T1000 (cell line): ENCODE data around the gene SP140L.
"Not testable (repeated sequence)": the region's sequence is repeated elsewhere in the genome, so short reads cannot be mapped to it uniquely, and the experiment has no call there.

ENCODE experiments used
- DNase-seq: peaks from one replicate; lab custom pipeline; 2025; ENCODE audit warnings: mixed read lengths; lab: John Stamatoyannopoulos, UW

Gene SP140L

DNA sequence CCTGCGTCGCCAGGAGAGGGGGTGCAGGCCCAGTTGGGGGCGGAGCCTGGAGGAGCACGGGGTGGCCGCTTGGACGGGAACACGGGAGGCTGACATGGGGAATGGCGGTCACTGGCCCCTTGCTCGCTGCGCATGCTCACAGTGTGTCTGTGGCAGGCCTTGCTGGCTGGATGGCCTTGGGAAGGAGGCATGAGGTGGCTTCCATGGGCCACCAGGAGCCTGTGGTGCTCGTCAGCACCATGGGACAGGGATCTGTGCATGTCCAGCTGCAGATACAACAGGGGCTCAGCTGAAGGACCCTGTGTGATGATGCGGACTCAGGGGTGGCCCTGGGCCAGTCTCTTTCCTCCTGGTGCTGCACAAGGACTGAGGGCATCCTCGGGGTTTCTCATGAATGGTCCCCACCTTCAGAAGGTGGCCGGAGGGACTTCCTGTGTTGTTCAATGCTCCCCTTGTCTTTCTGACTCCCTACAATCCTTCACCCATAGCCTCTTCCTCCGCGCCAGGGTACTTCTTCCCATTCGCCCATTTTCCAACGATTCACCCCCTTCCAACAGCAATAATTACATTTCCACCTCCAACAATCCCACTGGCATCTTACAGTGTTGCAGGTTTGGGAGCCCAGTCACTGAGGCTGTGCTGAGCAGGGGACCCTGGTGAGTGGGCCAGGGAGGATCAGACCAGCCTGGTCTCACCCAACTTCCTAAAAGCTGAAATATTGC, 3.4 kb upstream of the SP140L start:
- no peak for DNase-seq

- no peak for DNase-seq
These were observed 2.5 kb upstream of the SP140L start for GRCh38 chr2:230324503-230324902.

GRCh38 chr2:230325316-230326243, 1.4 kb upstream of the SP140L start:
- DNase-seq = no peak

- DNase-seq = no peak
These were observed 593 bp downstream of the SP140L start for GRCh38 chr2:230327418-230328154.

GRCh38 chr2:230328155-230328458, 1.1 kb downstream of the SP140L start:
- DNase-seq = no peak

GRCh38 chr2:230329946-230330605, 3.1 kb downstream of the SP140L start:
- DNase-seq = no peak

DNA sequence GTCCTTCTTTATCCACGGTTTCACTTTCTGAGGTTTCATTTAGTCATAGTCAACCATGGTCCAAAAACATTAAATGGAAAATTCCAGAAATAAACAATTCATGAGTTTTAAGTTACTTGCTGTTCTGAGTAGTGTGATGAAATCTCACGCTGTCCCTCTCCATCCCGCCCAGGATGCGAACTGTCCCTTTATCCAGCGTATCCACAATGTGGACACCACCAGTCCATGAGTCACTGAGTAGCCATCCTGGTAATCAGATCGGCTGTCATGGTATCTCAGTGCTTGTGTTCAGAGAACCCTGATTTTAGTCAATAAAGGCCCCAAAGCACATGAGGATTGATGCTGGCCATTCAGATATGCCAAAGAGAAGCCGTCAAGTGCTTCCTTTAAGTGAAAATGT, 3.7 kb downstream of the SP140L start:
- no peak for DNase-seq

GRCh38 chr2:230335461-230335863, 8.5 kb downstream of the SP140L start:
- DNase-seq = no peak

GRCh38 chr2:230335864-230336506, 9.0 kb downstream of the SP140L start:
- DNase-seq = no peak

GRCh38 chr2:230341936-230342528, 15.0 kb downstream of the SP140L start:
- not testable (repeated sequence) for DNase-seq

- not testable (repeated sequence) for DNase-seq
These were observed 16.1 kb downstream of the SP140L start for GRCh38 chr2:230343041-230343624.

DNA sequence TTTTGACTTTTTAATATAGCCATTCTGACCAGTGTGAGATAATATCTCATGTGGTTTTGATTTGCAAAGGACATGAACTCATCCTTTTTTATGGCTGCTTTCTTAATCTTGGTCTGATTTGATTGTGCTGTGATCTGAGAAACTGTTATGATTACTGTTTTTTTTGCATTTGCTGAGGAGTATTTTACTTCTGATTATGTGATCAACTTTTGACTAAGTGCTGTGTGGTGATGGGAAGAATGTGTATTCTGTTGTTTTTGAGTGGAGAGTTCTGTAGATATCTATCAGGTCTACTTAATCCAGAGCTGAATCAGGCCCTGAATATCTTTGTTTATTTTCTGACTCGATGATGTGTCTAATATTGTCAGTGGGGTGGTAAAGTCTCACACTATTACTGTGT, 16.8 kb downstream of the SP140L start:
- DNase-seq = no peak

GRCh38 chr2:230346465-230346864, 19.5 kb downstream of the SP140L start:
- no peak for DNase-seq

GRCh38 chr2:230346921-230347533, 20.0 kb downstream of the SP140L start:
- no peak for DNase-seq

DNA sequence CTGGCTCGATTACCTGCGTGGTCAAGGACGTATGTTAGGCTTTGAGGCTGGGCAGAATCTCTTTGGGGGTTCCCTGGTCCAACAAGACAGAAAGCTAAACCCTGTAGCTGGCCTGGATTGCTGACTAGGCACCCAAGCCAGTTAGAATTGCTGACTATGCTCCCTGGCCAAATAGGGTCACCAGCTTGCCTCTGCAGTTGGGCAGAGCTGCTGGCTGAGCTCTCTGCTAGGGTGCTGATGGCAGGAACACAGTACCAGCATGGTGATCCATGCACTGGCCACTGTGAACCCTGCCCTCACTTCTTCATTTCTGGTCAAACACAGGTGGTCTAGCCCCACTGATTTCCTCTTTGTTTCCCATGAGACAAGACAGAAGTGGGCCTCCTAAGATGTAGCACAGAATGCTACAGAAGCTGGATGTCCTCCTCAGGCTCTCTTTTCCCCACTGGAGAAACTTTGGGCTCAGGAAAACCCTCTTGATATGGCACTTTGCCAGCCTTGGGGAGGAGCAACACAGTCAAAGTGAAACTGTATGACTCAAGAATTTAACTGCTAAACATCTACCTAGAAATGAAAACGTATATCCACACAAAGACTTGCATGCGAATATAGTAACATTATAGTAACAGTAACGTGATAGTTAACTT, 20.8 kb downstream of the SP140L start:
- DNase-seq = no peak

DNA sequence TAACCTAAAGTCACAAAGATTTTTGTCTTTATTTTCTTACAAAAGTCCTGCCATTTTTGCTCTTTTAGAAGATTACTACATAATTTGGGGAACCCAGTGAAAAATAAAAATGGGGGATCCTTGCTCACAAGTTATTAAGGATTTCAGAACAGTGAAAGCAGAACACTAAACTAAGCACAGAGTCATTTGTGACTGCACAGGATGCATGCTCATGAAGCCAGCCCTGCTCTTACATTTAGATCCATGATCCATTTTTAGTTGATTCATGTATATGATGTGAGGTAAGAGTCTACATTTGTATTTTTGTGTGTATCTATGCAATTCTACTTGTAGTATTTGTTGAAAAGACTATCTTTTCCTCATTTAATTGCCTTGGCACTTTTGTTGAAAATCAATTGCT, 21.8 kb downstream of the SP140L start:
- no peak for DNase-seq

GRCh38 chr2:230356084-230356483, 29.1 kb downstream of the SP140L start:
- no peak for DNase-seq

- no peak for DNase-seq
These were observed 31.3 kb downstream of the SP140L start for GRCh38 chr2:230358305-230358704.

- DNase-seq = no peak
These were observed 33.0 kb downstream of the SP140L start for GRCh38 chr2:230360028-230360427.
